RWPE1 (cell line): ENCODE results near the gene ZNF678.

Experiments
- CTCF ChIA-PET: fragments of 350-600 bp; sonication (Branson Sonifier 250); formaldehyde crosslinking; extraction: SDS; loops from one replicate; lab custom pipeline; 2021; lab: Yijun Ruan, JAX
- POLR2A ChIA-PET: fragments of 400-600 bp; formaldehyde crosslinking; extraction: SDS; loops from one replicate; lab custom pipeline; 2020; ENCODE audit warnings: antibody characterized with exemption; ENCODE audit not compliant: low non-redundant PET; lab: Yijun Ruan, JAX
- DNase-seq: peaks from one replicate; pipeline ENCODE4 v3.0.0; 2012; ENCODE audit warnings: low spot score
- H3K27ac ChIP-seq: fragments of 450-650 bp; 2 replicates; pipeline ENCODE4 v1.5.1; 2017
- CTCF ChIP-seq: fragments of 450-650 bp; conservative IDR thresholded peaks from 2 replicates; pipeline ENCODE4 v1.5.1; 2017; ENCODE audit warnings: low read depth, mild to moderate bottlenecking

The ZNF678 gene

GRCh38 chr1:227654858-227655752 is 91.7 kb downstream of the ZNF678 start:
- no peak for DNase-seq
- POLR2A ChIA-PET: no interaction called here
- no peak for TF ChIP-seq CTCF
- CTCF ChIA-PET: no interaction called here
- no peak overlapping the region for H3K27ac ChIP-seq

GRCh38 chr1:227661495-227661894 is 98.1 kb downstream of the ZNF678 start:
- no peak for TF ChIP-seq CTCF
- no peak overlapping the region for H3K27ac ChIP-seq
- CTCF ChIA-PET: interaction anchor here (0.9 kb wide), 1 partner anchor 98 kb away, joined by 4 read pairs; the partner anchor contains the start of gene ZNF678
- POLR2A ChIA-PET: no interaction called here
- DNase-seq: no peak

- no peak for TF ChIP-seq CTCF
- CTCF ChIA-PET: no interaction called here
These were observed 99.6 kb downstream of the ZNF678 start for GRCh38 chr1:227662933-227663332.

GRCh38 chr1:227666286-227666685 is 102.9 kb downstream of the ZNF678 start:
- no peak for DNase-seq
- CTCF ChIA-PET: no interaction called here
- POLR2A ChIA-PET: interaction anchor here (0.6 to 0.7 kb wide), 3 partner anchors 28 to 91 kb away, joined by 3 to 4 read pairs (median 3); no protein-coding TSS in a partner anchor
- no peak for TF ChIP-seq CTCF
- H3K27ac ChIP-seq: no peak overlapping the region

More at GRCh38 chr1:227662933-227663332, 99.6 kb downstream of the ZNF678 start:
- POLR2A ChIA-PET: no interaction called here
- no peak for DNase-seq
- no peak overlapping the region for H3K27ac ChIP-seq

- ChIA-PET CTCF (interaction anchor here (0.8 kb wide), 1 partner anchor 36 kb away, joined by 3 read pairs; no protein-coding TSS in a partner anchor), POLR2A (no interaction called here)
- no peak overlapping the region for H3K27ac ChIP-seq
- TF ChIP-seq CTCF: no peak
- no peak for DNase-seq
These were observed 110.1 kb downstream of the ZNF678 start for GRCh38 chr1:227673441-227673840.

GRCh38 chr1:227685807-227686206 is 122.5 kb downstream of the ZNF678 start:
- no peak overlapping the region for H3K27ac ChIP-seq
- CTCF ChIA-PET: no interaction called here
- no peak for DNase-seq
- TF ChIP-seq CTCF: no peak
- POLR2A ChIA-PET: no interaction called here
